ENCODE data around the gene VWDE. TPM values are rescaled to one million over a fixed set of nuclear protein-coding genes. Genes with fewer than 3 reads are reported as not detected.
"Not testable (repeated sequence)": the region's sequence is repeated elsewhere in the genome, so short reads cannot be mapped to it uniquely, and the experiment has no call there.

Gene VWDE
- total RNA-seq, result 10 to 100 TPM in 1 of 5 donors, 1 to 10 TPM in 2, not detected in 2; 1.4 to 19.3 (median 1.5) TPM
- polyA plus RNA-seq, result under 1 TPM in 2 of 3 donors, not detected in 1; 0.06 to 0.58 TPM
- long read RNA-seq, donor 1, result 0 reads
- long read RNA-seq, donor 2, result 0 reads
- long read RNA-seq, donor 3, result 0 reads
- long read RNA-seq, donor 4, result 0 reads
- long read RNA-seq, donor 5, result 0 reads
- long read RNA-seq, donor 6, result 0 reads
- long read RNA-seq, donor 7, result 0 reads
- long read RNA-seq, donor 8, result 0 reads
- long read RNA-seq, donor 9, result 0 reads
- long read RNA-seq, donor 10, result 0 reads

GRCh38 chr7:12403287-12404181, at the start of gene VWDE:
VWDE (minus strand) TSS chr7:12403865; CDS start chr7:12403716, 149 bp downstream.
- Histone ChIP-seq H3K36me3 (no peaks in the 10 kb centered on the region), H3K4me3 (peak within 1 kb of the TSS; percentile 41 to 59 (median 52)), H3K27ac (no peak within 1 kb of the TSS), H3K4me1 (peaks cover 0 to 18% (median 16%) of the 10 kb centered on the region in 4 donors), H3K27me3 (peaks cover 0 to 19% (median 11%) of the 10 kb centered on the region in 3 donors), H3K9me3 (peaks cover 0 to 2% (median under 1%) of the 10 kb centered on the region in 4 donors)
- intact Hi-C loops (cut with DNase I; ENCODE audit: low total_unique reads), result no loop called here
- DNase-seq, result peak; percentile 44 to 64
- WGBS, 5 donors, result 0 to 2% (median 1%) methylated on average over 36 to 54 of the region's 54 CpGs
- no peak for TF ChIP-seq CTCF (IDR thresholded peaks at IDR 0.05)
- TF ChIP-seq POLR2A (IDR thresholded peaks at IDR 0.05), result no peak
- TF ChIP-seq POLR2AphosphoS5 (IDR thresholded peaks at IDR 0.05), result no peak
- no peak for TF ChIP-seq EP300 (IDR thresholded peaks at IDR 0.05)

- 84 to 100% (median 97%) methylated on average over 1 to 2 of the region's 2 CpGs for WGBS, 5 donors
- H3K27me3 ChIP-seq; H3K9me3 ChIP-seq; H3K4me1 ChIP-seq; intact Hi-C loops (cut with DNase I; ENCODE audit: low total_unique reads); H3K27ac ChIP-seq; H3K36me3 ChIP-seq; H3K4me3 ChIP-seq; DNase-seq: not testable (repeated sequence)
Observed at GRCh38 chr7:12453136-12453535, 49.5 kb upstream of the VWDE start.

GRCh38 chr7:12450615-12451014, 47.0 kb upstream of the VWDE start:
- intact Hi-C loops (cut with DNase I; ENCODE audit: low total_unique reads), result no loop called here
- no peak overlapping the region for H3K27ac ChIP-seq
- 54 to 83% (median 64%) methylated on average over 2 of the region's 2 CpGs for WGBS, 5 donors
- no peaks in the 10 kb centered on the region for H3K9me3 ChIP-seq
- TF ChIP-seq CTCF (IDR thresholded peaks at IDR 0.05) (no peak), POLR2AphosphoS5 (IDR thresholded peaks at IDR 0.05) (no peak), EP300 (IDR thresholded peaks at IDR 0.05) (no peak), POLR2A (IDR thresholded peaks at IDR 0.05) (no peak)
- no peaks in the 10 kb centered on the region for H3K36me3 ChIP-seq
- no peak overlapping the region for H3K4me3 ChIP-seq
- DNase-seq, result no peak
- no peaks in the 10 kb centered on the region for H3K27me3 ChIP-seq
- H3K4me1 ChIP-seq, result no peaks in the 10 kb centered on the region

- no peak for DNase-seq
- no peaks in the 10 kb centered on the region for H3K4me1 ChIP-seq
- no peak overlapping the region for H3K27ac ChIP-seq
- no peaks in the 10 kb centered on the region for H3K36me3 ChIP-seq
- no peaks in the 10 kb centered on the region for H3K9me3 ChIP-seq
- H3K27me3 ChIP-seq, result no peaks in the 10 kb centered on the region
- TF ChIP-seq POLR2AphosphoS5 (IDR thresholded peaks at IDR 0.05) (no peak), CTCF (IDR thresholded peaks at IDR 0.05) (no peak), EP300 (IDR thresholded peaks at IDR 0.05) (no peak), POLR2A (IDR thresholded peaks at IDR 0.05) (no peak)
- H3K4me3 ChIP-seq, result no peak overlapping the region
- 77 to 90% (median 80%) methylated on average over 3 of the region's 3 CpGs for WGBS, 5 donors
- intact Hi-C loops (cut with DNase I; ENCODE audit: low total_unique reads), result no loop called here
Observed at GRCh38 chr7:12444785-12445184, 41.1 kb upstream of the VWDE start.

All from stomach (tissue), 19 donors.